Right kidney (tissue), 1 donor: ENCODE results near the gene OARD1.

Experiments
- DNase-seq: peaks from one replicate; pipeline ENCODE4 v3.0.0-alpha.2; 2016

Gene OARD1

DNA sequence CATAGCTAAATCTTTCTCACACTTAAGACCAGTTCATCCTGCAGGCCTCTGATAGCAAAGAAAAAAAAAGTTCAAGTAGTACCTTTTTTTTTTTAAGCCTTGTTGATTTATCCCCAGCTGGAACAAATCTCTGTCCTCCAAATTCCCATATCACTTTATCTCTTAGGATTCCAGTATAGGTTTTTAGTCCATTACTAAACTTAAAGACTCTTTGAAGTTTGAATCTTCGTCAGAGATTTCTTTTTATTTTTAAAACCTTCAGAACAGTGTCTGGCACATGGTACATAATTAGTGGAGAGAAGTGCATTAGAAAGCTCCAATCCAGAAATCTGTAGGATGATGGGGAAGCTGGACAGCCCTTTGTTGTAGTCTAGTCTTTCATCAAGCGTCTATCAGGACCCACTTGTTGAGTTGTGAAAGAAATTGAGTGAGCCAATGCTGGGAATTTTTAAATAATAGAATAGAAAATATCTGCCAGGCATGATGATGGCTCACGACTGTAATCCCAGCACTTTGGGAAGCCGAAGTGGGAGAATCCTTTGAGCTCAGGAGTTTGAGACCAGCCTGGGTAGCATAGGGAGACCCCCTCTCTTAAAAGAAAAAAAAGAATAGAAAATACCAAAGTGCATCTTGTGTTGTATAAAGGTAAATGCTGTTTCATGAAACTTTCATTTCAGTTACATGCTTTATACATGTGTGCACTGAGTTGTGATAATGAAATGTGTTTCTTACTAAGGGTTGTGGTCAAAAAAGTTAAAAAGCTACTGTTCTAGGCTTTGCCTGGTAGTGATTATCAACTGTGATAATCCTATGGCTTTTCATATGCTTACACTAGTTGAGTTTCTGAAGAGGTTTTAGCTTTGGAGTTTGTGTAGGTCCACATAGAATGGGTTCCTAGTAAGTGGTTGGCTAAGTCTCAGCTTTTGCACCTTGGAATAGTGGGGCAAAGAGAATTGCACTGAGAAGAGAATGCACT, 3.8 kb upstream of the OARD1 start:
- DNase-seq, result no peak

DNA sequence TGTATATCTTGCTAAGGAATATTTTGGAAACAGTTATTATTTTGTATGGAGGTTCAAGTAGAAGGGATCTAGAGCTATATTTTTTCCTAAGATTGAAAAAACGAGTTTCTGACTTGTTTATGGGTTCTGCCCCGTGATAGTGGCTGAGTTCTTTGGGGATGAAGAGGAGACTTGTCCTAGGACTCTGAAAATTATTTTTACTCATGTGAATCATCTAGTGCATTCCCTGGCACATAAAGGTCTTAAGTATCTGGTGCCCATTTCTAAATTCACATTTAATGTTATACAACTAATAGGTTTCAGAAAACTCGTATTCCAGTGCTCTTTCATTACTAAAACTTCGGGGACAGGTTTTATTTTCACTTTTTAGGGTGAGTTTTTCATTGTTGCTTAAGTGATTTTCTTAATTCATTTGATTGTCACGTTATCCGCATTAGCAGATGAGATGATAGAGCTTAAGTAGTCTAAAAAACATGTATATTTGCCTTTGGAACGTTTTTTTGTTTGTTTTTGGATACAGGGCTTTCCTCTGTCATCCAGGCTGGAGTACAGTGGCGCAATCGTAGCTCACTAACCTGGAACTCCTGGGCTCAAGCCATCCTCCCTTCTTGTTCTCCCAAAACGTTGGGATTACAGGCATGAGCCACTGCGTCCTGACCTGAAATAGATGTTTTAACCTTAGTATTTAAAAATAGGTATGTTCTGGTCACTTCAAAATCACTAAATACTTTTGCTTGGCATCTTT, 2.7 kb upstream of the OARD1 start:
- no peak for DNase-seq

DNA sequence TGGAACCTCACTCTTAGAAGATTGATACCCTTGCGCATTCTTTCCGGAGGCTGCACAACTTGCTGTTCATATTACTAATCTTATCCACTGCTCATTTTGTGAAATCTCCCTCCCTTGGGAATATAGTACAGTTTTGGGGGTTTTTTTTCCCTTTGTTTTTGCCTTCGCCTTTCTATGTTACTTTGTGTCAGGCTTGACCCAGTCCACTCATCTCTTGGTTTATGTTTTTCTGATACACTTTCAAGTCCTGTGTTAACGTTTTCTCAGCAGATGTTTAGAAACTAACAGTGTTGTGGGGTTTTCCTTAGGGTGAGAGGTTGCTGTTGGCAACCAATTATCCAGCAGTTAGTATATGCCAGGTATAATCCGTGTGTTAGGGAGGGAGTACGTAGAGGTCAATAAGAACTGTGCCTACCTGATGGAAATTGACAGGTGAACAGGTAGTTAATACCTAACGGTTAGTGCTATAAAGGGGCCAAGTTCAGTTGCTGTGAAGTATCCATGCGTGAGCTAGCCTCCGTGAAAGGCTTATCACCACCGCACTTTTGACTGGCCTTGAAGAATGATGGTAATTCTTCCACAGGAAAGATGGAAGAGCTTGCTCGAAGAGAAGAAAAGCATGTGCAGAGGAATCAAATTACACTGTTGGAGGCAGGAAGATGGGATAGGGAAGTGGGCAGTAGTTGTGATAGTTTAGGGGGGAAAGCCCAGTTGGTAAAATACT, 2.0 kb upstream of the OARD1 start:
- DNase-seq, result peak; percentile 51

DNA sequence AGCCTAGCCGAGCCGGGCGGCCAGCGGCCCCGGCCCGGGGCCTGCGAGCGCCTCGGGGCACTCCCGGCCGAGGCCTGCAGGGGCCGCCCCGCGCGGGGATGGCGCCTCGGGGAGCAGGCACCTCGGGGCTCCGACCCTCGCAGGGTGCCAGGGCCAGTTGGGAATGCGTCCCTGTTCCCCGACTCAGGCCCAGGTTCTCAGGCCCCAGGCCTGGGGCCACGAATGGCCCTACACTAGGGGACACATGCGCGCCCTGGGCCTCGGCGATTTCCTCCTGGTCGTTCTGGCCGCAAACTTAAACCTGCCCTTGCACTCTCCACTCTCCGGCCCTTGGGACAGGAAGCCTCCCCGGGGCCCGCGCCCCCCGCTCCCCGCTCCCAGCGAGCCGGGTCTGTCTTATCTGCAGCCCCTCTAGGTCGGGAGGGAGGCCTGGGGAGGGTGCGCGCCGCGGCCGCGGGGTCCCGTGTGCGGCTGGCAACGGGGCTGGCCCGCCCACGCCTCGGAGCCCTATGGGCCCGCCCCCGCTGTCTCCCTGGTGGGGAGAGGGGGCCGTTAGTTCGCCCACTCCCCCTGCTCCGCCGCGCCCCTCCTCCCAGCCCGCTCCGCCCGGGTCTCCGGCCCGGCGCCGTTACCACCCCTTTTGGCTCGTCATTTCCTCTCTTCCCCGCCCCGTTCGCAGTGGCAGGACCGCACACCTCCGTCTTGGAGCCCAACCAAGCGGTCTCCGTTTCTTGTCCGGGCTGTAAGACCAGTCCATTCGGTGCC, 1.2 kb upstream of the OARD1 start:
- DNase-seq, result peak; percentile 87

DNA sequence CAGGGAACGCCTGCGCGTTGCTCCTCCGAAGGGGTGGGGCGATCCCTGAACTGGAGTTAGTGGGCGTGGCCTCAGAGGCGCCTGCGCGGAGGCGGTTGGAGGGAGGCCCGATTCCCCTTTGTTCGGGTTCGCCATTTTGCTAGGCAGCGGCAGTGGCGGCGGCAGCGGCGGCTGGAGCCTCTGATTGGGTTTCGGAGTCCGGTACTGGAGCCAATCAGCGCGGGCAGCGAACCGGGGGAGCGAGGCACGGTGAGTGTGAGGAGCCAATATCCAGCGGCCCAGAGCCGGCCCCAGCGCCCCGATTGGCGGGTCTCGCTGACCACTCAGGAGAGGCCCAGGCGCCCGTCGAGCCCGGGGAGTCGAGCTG, 663 bp upstream of the OARD1 start, which contains the start of gene NFYA:
Gene NFYA, plus strand, starts transcription at position 139 of the 367 bp plus-strand sequence. CDS start 6,116 bp downstream, outside the sequence.
- DNase-seq, result no peak

DNA sequence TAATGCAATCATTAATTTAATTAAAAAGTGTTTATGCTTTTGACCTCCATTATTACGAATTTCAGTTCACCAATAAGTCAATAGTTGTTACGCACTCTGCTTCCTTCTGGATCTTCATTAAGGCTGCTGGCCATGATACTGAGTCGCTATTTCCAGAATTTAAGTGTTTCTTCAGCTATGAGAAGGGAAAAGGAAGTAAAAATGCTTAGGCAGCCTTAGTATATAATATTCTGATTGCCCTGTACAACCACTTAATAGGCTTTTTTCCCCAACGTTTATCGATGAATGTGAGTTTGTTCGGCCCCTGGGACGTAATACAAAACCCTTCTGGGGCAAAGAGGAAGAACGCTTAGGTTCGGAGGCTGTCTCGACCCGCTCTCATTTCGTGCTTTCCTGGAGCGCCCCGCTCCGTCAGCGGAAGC, 644 bp downstream of the OARD1 start:
- no peak for DNase-seq

DNA sequence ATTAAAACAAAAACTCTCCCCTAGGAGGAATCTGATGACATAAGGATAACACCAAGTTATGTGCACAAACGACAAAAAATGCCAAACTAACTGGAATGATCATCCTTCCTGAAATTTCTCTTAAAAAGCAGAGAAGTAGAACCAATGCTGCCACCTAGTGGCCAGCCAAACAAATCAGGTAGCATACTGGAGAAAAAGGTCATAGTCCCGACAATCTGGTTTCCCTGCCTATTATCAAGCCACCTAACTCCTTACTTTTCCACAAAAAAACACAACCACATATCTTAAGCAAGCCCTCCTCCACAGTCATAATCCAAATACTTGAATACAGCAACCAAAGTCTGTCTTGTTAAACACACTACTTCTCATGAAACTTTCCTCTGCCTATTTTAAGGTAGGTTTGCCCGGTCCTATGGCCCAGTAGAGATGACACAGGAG, 5.3 kb downstream of the OARD1 start:
- no peak for DNase-seq

DNA sequence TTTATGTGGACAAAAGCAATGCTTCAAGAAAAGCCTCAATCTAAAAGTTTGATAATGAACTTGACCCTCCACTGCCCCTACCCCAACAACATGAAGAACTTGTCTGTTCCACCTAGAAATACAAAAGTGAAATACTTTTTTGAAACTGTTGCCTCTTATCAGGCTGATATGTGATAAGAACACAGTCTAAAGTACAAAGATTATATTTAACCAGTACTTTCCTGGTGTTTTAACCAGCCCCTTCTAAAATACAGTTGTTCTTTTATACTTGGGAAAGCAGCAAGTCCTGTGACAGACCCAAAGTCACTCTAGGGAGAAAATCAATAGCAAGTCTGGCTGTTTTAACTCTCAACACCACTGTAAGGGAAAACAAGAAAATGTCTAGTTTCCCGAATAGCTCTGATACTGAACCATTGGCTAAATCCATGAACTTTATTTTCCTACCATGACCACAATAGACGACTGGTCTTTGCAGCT, 6.6 kb downstream of the OARD1 start:
- no peak for DNase-seq

DNA sequence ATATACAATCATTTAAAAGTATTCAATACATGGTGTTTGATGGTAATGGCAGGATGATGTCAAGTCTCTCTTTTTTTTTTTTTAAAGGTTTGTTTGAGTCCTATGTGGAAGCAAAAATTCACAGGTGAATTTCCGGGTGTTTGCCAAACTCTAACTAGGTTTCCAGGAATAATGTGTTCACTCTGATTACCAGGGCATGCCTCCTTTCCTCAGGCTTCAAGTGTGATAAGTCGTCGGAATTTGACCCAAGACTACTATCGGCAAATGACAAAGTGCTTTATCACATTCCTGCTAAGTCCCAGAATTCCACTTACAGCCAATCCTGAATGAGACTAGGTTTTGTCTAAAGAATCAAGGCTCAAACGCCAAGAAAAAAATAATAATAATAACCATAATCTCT, 7.3 kb downstream of the OARD1 start:
- DNase-seq, result no peak

DNA sequence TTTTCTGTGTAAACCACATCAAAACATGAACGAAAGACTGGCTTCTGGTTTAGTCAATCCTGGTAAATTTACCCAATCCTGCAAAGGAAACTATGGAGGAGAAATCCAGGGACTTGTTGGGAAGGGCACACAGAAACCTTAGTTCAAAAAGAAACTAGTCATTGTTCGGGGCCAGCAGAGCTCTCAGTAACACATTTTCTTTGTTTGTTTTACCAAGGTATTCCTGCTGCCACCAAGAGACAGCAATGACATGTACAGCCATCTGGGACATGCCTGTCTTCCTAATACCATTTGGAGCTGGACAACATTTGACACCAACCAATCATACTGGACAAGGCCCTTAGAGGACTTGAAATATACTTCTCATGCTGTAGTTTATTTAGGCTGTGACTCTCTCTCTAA, 8.3 kb downstream of the OARD1 start:
- DNase-seq, result no peak

DNA sequence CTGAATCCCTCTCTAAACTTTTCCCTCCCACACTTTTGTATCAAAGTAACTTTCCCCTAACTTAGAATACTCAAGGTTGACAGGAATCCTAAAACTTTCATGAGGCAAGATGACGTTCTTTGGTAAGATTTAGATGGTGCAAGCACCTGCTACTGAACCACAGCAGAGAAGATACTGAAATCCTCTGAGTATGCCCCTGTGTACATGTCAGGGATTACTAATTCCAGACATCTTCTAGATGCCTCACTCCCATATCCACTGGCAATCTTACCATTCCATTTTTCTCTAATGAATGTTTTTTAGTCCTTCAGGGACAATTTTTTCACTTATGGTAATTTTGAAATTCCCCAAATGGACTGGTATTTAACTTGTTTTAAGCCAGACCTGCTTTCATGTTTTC, 10.1 kb downstream of the OARD1 start:
- DNase-seq, result no peak

DNA sequence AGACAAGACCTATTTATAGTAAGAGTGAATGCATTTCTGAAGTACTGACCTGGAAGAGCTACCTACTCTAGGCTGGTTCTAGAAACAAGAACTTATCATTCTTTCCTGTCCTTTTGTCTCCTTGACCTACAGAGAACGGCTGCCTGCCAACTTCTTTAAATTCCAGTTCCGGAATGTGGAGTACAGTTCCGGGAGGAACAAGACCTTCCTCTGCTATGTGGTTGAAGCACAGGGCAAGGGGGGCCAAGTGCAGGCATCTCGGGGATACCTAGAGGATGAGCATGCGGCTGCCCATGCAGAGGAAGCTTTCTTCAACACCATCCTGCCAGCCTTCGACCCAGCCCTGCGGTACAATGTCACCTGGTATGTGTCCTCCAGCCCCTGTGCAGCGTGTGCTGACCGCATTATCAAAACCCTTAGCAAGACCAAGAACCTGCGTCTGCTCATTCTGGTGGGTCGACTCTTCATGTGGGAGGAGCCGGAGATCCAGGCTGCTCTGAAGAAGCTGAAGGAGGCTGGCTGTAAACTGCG, 10.9 kb downstream of the OARD1 start:
- DNase-seq, result no peak

DNA sequence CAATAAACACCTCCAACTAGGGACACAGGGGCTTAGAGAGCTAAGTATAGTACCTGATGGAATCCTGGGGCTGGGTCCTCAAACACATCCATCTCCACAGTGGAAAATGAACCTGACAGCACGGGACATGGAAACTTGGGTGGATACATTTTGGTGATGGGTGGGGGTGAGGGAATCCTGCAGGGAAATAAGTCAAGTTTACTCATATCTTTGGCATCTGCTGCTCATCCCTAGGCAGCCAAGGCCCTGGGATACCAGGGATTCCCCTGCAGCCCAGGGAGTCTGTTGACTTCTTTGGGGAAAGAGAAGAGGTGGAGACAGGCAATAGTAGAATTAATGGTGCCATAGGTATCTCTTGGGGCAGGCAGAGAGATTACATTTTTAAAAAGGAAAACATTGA, 12.6 kb downstream of the OARD1 start:
- DNase-seq, result no peak

DNA sequence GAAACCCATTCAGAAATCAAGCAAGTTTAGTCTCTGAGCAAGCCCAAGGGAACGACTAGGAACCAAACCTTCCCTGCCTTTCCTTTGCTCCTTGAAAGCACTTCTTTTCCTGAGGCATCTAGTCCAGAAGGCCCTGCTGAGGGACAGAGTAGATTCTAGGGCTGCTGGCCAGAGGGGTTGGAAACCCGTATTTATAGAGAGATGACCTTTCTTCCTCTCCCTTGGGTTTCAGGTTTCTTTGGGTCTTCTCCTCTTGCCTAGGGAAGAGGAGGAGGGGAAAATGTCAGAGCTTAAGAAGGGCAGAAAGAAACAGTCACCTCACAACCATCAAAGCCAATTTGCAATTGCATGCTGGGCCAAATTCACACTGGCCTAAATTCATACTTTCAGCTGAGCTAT, 13.4 kb downstream of the OARD1 start:
- no peak for DNase-seq

DNA sequence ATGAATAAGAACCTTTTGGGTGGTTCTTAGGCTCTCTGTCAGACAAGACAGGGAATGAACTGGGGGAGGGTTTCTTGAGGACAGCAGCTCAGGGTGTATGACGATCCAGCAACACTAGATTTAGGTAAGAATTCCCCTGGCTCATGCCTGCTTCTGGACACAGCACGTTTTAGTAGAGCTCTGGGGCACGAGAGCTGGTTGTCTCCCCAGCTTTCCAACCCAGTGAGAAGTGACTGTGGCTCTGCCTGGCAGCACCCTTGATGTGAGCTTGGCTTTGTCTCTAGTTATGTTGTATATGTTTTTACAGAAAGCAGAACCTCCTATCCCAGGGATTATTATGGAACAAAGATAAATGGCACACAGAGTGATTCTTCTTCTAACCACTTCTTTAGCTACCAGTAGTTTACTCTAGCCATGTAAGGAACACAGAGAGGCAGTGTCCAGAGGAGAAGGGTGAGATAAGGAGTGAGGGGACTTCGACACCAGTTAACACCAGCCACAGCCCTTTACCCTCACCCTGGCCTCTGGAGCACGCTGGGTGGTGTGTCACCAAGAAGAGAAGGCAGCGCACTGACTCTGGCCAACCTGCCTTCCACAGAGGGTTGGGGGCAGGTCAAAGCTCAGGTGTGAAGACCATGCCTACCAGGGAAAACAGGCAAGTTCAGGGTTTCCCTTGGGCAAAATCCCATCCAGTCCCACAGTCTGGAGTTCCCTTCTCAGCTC, 15.2 kb downstream of the OARD1 start:
- DNase-seq, result no peak

DNA sequence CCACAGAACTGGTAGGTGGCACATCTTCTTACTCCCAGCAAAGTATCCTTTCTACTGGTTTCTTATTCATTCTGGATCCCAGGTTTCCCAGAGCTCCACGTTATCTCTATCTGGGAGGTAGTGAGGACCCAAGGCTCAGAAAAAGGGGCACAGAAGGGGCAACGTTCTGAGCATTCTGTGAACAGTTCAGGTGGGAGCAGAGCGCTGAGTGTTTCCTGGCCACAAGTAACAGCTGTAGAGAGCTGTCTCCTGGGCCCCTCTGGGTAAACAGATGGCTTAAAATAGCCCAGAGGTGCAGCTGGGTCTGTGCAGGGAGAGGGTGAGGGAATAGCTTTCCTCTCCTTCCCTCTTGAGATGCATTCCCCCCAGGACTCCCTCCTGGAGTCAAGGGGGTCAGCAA, 17.0 kb downstream of the OARD1 start:
- DNase-seq, result no peak

DNA sequence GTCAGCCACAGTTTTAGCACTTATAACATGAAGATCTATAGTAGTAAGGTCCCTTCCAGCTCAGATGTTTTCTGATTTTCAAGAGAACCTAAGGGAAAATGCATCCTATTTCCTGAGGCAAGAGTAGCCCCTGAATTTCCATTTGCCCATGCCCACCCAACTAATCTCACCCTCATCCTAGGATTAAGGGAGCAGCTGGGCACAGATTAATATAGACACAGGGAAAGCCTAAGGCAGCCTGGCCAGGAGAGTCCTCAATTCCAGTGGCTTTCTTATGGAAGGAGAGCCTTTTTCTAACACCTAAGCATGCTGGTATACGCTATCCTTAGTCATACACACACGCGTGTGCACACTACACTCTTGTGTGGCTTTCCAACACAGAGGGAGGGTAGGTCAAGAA, 17.6 kb downstream of the OARD1 start:
- no peak for DNase-seq

DNA sequence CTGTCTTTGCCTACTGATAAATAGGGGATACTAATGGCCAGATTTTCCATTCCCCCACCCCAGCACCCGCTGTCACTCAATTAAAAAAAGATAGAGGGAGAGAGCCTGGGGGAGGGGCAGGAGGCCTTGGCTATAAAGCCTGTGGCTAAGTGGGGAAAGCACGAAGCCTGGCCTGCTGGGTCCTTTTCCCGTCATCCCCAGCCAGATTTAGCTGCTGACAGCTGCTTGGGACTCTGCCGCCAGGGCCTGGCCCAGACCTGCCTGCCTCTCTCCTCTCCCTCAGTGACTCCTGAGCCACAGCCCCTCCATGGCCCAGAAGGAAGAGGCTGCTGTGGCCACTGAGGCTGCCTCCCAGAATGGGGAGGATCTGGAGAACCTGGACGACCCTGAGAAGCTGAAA, 19.1 kb downstream of the OARD1 start, which contains the start of gene APOBEC2:
Gene APOBEC2, plus strand, starts transcription at position 162 of the 400 bp plus-strand sequence. Its CDS starts 146 bp downstream, at position 308.
- DNase-seq, result no peak

DNA sequence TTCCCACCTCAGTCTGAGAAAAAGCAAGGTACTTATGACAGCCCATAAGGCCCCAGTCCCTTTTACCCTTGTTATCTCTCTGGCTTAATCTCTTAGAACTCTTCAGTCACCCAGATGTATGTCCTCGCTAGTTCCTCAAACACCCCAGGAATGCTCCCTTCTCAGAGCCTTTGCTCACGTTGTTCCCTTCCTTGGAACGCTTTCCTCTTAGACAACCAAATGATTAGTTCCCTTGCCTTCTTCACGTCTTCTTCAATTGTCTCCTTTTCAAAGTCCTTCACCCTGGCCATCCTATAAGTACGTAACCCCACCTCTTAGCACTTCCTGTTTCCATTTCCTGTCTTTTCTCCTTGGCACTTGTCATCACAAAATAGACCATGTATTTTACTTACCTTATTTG, 20.3 kb downstream of the OARD1 start:
- DNase-seq, result no peak

DNA sequence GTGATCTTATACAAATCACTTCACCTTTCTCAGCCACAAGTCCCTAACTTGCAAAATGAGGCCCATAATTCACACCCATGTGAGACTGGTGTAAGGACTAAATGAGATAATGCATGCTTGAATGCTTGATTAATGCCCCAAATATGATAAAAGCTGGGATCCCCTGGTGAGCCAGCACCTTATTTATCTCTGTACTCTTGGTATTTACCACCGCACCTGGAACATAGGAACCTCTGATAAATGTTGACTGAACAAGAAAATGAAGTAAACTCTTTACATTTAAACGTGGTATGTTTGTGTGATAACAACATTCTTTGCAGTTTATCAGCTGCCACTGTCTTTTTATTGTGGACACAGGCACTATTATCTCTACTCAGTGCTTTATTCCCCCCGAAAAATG, 21.6 kb downstream of the OARD1 start:
- no peak for DNase-seq

DNA sequence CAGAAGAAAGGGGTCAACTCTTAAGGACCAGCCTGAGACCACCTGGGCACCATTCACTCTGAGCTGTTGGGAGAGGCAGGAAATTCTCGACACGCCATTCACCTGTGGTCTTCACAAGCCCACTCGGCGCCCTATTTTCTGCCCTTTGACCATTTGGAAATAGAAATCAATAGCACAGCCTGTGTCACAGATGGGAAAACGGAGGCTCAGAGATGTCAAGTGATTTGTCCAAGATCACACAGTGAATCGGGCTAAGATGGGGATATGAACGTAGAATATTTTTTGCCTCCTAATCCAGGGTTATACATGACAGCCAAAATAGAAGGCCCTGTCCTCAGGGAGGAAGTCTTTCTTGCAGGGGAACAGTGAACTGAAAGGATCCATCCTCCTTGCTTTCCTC, 22.2 kb downstream of the OARD1 start:
- no peak for DNase-seq
